ENCODE results near the gene PICALM.

Gene PICALM

GRCh38 chr11:85945296-85945695, 123.6 kb downstream of the PICALM start:
- no peaks in the 10 kb centered on the region for H3K9me3 ChIP-seq
- H3K27me3 ChIP-seq = no peaks in the 10 kb centered on the region
- H3K36me3 ChIP-seq = no peaks in the 10 kb centered on the region
- H3K27ac ChIP-seq = no peak overlapping the region
- no peak for TF ChIP-seq CTCF (IDR thresholded peaks at IDR 0.05)
- peak overlapping the region in 1 of 2 experiments; percentile 5 for H3K4me3 ChIP-seq (ENCODE audit: low read depth in 1 of 2, low read length in 1 of 2)
- peaks cover 15 to 24% of the 10 kb centered on the region in 2 experiments for H3K4me1 ChIP-seq (ENCODE audit: control insufficient read depth in 1 of 2, insufficient read depth in 1 of 2, low read depth in 1 of 2, low read length in 1 of 2)

DNA sequence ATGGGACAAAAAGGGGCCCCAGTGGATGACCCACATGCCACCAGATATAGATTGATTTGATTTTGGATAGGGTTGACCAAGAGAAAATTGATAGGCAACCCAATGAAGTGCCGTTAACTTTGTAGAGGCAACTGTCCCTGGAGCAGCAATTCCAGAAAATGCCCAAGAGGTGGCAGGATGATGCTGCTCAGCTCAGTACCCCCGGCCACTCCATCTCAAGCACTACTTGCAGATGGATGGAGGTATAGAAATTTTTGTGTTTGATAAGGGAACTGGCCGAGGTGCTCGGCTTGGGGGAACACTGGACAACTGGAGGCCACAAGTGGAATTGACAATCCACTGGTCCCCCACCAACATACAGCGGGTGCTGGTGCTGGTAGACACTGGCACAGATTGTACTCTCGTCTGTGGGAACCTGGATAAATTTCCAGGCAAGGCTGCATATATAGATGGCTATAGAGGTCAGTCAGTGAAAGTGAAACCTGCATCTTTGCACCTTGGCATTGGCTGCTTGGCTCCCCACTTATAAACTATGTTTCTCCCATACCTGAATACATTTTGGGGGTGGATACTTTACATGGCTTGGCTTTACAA, 127.4 kb downstream of the PICALM start:
- peak; percentile 35 for TF ChIP-seq CTCF (IDR thresholded peaks at IDR 0.05)
- H3K27me3 ChIP-seq = no peaks in the 10 kb centered on the region
- H3K27ac ChIP-seq = no peak overlapping the region
- no peaks in the 10 kb centered on the region for H3K36me3 ChIP-seq
- no peak overlapping the region for H3K4me3 ChIP-seq (ENCODE audit: low read depth in 1 of 2, low read length in 1 of 2)
- H3K9me3 ChIP-seq = no peaks in the 10 kb centered on the region
- peaks cover 8 to 13% of the 10 kb centered on the region in 2 experiments for H3K4me1 ChIP-seq (ENCODE audit: control insufficient read depth in 1 of 2, insufficient read depth in 1 of 2, low read depth in 1 of 2, low read length in 1 of 2)

DNA sequence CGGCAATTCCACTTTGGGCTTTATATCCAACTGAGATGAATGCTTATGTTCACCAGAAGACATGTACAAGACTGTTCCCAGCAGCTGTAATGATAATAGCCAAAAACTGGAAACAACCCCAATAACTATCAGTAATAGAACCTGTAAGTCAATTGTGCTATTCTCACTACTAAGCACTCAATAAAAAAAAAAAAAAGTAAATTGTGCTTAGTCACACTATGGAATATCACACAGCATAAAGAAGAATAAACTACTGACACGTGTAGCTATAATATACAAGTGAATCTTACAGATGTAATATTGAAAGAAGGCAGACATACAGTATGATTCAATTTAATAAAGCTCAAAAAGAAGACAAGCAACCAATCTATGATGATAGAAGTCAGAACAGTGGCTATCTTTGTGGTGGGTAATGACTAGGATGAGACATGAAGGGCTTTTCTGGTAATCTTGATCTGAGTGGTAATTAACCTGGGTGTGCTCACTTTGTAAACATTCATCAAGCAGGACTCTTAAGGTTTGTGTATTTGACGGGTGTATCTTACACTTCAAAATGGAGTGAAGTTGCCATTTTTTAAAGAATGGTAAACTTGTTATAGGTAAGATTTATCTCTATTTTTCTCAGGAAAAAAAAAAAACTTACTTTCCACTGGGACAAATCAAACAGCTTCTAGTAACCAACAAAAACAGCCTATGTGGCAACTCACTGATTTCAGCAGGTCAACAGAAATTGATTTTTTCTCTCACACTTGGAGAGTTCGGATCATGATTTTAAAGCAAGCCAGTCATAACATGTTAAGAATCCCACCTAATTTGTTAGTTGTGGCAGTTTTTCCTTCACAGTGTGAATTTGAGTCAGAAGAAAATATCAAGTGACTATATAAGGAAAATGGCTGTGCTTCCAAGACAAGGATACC, 129.5 kb downstream of the PICALM start:
- no peak overlapping the region for H3K27ac ChIP-seq
- H3K9me3 ChIP-seq = no peaks in the 10 kb centered on the region
- H3K4me1 ChIP-seq (ENCODE audit: control insufficient read depth in 1 of 2, insufficient read depth in 1 of 2, low read depth in 1 of 2, low read length in 1 of 2) = no peaks in the 10 kb centered on the region
- no peak overlapping the region for H3K4me3 ChIP-seq (ENCODE audit: low read depth in 1 of 2, low read length in 1 of 2)
- peaks cover 7% of the 10 kb centered on the region for H3K27me3 ChIP-seq
- no peaks in the 10 kb centered on the region for H3K36me3 ChIP-seq
- no peak for TF ChIP-seq CTCF (IDR thresholded peaks at IDR 0.05)

GRCh38 chr11:85937835-85938234, 131.0 kb downstream of the PICALM start:
- TF ChIP-seq CTCF (IDR thresholded peaks at IDR 0.05) = no peak
- Histone ChIP-seq H3K27ac (no peak overlapping the region), H3K4me3 (ENCODE audit: low read depth in 1 of 2, low read length in 1 of 2) (no peak overlapping the region), H3K27me3 (peaks cover 12% of the 10 kb centered on the region), H3K4me1 (ENCODE audit: control insufficient read depth in 1 of 2, insufficient read depth in 1 of 2, low read depth in 1 of 2, low read length in 1 of 2) (no peaks in the 10 kb centered on the region), H3K36me3 (no peaks in the 10 kb centered on the region), H3K9me3 (no peaks in the 10 kb centered on the region)

DNA sequence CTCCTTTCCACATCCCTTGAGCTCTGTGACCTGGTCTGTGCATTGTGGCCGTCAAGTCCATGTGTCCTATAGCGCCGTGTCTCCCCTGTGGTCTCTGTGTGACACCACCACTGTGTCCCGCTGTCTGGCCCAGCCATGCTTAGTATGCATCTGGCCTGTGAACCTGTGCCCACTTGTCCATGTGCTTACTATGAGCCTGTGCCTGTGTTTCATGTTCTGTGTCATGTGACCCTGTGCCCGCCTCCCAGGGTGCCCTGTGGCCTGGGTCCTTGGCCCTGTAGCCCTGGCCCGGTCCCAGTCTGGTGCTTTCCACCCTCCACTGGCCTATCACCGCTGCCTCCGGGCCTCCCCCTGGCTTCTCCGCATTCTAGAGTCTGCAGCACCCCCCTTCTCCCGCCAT, 133.1 kb downstream of the PICALM start:
- no peaks in the 10 kb centered on the region for H3K36me3 ChIP-seq
- peaks cover 12% of the 10 kb centered on the region for H3K27me3 ChIP-seq
- H3K9me3 ChIP-seq = no peaks in the 10 kb centered on the region
- H3K27ac ChIP-seq = no peak overlapping the region
- H3K4me1 ChIP-seq (ENCODE audit: control insufficient read depth in 1 of 2, insufficient read depth in 1 of 2, low read depth in 1 of 2, low read length in 1 of 2) = no peaks in the 10 kb centered on the region
- TF ChIP-seq CTCF (IDR thresholded peaks at IDR 0.05) = no peak
- H3K4me3 ChIP-seq (ENCODE audit: low read depth in 1 of 2, low read length in 1 of 2) = no peak overlapping the region

All from neutrophil (primary cell).